HG03457 (cell line): ENCODE results near the gene PRR23E.

Source experiments
- ATAC-seq: cut with Tn5 transposase; IDR thresholded peaks from one replicate; pipeline ENCODE4 v1.9.1; 2021; ENCODE audit warnings: moderate number of reproducible peaks; ENCODE audit not compliant: unreplicated experiment

PRR23E gene

DNA sequence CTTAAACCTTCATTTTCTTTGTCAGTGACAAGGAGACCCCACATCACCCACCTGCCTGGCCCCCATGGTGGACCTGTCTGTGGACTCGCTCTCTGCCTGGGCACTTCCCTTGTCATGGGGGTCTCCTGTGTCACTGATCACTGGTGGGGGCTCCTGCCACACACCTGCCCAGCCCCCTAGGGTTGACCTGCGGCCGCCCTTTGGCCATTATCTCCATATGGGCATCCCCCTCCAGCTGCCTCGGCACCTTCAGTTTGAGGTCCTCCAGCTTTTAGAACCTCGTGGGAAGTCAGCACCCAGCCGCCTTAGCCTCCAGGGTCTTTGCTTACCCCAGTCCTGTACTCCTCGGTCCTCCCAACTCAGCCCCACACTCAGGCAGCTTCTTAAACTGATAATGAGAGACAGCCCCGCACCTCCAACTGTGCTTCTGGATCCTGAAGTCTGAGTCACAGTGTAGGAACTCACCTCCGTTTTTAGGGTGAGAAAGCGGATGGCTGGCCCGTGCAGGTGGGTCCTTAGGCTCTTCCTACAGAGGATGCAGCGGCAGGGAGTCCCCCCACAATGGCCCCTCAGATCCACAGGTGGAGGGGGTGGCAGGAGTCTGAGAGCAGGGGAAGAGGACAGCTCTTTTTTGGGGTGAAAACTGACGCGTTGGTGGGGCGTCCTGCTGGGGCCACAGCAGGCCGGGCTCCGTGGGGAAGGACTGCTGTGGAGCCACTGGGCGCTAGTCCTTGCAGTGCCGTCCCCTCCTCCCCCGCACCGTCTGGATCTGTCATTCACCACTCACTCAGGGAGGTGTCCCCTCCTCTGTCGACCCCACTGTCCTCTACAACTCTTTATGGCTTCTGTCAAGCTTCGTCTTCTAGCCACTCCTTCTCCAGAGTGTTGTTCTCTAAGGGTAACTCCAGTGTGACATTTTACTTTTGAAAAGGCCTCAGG lies 8.7 kb upstream of the PRR23E start:
- ATAC-seq, result no peak

DNA sequence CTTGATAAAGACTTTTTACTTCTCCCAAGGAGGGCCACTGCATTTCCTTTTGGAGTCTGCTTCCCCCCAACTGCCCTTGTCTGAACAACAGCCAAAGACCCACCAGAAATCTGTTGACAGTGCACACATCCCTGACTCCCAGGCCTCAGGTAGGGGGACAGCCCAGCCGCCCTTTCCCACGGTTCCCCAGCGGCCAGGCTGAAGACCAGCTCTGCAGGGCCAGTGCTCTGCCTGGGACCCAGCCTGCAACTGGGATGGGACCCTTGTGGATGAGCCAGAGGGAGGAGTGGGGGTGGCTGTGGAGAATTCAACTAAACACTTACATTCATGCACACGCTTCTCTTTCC lies 8.1 kb upstream of the PRR23E start:
- ATAC-seq, result no peak

DNA sequence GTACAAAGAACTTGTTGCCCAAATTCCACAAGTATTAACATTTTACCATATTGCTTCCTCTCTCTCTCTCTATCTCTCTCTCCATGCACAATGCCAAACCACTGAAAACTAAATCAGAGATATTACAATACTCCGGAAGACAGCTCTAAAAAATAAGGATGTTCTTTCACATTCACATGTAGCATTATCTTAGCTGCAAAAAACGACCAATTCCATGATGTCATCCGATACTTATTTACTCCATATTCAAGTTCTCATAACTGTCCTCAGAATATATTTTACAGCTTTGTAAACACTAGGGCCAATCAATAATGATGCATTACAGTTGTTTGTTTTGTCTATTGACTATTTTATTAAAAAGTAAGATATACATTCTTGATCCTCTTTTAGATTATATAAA lies 7.7 kb upstream of the PRR23E start:
- ATAC-seq, result no peak

DNA sequence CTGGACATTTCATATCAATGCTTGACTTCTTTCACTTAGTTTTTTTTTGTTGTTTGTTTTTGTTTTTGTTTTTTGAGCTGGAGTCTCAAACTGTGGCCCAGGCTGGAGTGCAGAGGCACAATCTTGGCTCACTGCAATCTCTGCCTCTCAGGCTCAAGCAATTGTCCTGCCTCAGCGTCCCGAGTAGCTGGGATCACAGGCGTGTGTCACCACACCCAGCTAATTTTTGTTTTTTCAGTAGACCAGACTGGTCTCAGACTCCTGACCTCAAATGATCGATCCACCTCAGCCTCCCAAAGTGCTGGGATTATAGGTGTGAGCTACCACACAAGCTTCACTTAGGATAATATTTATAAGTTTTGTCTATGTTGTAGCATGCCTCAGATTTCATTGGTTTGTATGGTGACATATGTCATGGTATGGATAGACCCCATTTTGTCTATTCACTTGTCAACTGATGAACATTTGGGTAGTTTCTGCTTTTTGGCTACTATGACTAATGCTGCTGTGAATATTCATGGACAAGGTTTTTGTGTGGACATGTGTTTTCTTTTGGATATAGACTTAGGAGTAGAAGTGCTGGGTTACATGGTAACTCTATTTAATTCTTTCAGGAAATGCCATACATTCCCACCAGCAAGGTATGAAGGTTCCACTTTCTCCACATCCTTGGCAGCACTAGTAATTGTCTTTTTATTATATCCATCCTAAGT lies 6.8 kb upstream of the PRR23E start:
- ATAC-seq, result no peak

DNA sequence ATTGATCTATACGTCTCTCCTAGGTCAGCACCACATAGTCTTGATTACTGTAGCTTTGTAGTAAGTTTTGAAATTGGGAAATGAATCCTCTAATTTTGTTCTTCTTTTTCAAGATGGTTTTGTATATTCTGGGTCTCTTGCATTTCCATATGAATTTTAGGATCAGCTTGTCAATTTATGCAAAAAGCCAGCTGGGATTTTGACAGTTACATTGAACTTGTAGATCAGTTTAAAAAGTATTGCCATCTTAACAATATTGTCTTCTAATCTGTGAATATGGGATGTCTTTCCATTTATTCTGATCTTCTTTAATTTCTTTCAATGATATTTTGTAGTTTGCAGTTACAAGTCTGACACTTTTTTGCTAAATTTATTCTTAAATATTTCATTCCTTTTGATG lies 5.6 kb upstream of the PRR23E start:
- ATAC-seq, result no peak

DNA sequence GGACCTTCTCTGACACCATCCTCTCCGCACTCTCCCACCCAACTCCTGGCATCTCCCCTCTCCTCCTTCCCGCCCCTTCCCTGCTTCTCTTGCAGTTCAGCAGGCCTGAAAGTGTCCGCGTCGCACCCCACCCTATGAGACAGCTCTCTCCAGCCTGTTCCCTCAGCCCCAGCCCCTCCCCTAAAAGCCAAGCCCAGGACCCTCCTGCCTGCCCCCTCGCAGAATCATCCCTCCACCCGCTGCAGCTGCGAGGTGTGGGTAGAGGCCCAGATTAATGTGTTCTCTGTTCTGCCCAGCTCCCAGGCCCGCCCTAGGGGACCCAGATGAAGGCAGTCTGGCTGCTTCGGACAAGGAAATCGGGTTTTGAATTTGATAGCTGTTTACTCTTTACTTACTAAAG lies 410 bp downstream of the PRR23E start:
- ATAC-seq, result no peak

DNA sequence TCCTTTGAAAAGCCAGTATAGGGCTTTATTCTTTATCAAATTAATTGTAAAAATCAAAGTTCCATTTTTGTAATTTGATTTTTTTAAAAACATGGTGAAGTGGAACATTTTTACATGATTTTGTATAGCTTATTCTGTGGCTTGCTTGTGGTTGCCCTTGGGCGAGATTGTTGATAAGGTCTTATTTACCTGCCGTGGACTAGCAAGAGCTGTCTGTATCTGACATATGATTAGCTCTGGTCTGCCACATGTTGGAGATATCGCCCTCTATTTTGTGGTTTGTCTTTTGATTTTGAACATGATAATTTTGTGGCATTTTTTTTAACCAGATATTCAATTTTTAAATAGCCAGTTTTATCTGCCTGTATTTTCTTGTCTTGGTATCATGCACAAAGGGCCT lies 844 bp downstream of the PRR23E start:
- no peak for ATAC-seq

DNA sequence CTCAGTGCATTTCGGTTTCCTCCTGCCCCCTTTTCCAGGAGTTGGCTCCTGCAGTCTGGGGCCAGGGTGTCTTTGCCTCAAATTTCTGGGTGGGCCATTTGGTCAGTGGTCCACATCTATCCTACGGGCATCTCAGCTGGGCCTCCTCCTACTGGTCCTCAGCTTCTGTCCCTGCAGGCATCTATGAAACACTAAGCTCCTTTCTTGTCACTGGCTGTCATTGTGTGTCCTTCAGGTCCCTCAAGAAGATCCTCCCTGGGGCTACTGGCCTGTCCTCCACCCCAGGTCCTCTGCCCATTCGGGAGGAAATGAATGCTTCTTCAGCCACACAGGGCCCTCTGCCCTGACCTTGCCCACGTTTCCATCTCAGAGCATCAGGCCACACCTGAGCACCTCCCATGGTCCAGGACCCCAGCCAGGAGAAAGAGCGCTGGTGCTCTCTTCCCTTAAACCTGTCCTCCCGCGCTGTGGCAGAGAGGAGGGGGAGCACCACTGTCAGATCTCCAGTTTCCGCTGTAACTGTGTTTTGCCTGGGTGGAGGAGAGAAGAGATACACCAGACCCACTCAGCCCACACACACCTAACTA lies 1.8 kb downstream of the PRR23E start:
- ATAC-seq, result no peak

DNA sequence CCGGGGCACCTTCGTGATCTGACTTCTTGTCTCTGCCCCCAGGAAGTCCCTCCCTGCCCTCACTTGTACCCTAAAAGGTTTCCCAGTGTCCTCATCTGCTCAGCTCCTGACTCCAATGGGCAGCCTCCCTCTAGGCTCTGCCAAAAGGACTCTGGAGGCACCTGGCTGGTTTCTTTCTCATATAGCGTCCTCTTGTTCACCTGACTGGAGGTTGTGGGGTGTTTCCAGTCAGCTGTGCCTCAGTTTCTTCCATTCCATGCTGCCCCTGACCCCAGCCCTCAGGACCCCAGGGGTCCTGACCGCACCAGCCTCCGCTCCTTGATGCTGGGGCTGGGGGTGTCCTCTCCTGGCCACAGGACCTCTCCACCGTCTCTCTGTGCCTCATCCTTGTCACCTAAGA lies 2.5 kb downstream of the PRR23E start:
- ATAC-seq, result no peak

DNA sequence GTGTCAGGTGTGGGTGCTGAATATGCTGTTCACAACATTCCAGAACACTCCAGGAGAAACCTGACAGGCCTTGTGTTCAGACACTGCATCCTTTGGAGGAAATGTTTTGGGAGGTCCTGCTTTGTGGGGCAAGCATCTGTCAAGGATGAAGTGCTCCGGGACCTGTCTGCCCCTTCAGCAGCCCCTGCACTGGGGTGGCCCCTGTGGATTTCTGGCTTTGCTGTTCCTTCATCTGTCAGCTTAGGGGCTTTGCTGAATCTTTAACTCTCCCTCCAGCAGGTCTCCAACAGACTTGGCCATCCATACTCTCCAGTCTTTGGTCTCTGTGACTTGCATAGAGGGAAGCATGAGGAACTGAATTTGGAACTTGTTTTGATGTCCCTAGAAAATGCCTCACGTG lies 3.1 kb downstream of the PRR23E start:
- no peak for ATAC-seq

DNA sequence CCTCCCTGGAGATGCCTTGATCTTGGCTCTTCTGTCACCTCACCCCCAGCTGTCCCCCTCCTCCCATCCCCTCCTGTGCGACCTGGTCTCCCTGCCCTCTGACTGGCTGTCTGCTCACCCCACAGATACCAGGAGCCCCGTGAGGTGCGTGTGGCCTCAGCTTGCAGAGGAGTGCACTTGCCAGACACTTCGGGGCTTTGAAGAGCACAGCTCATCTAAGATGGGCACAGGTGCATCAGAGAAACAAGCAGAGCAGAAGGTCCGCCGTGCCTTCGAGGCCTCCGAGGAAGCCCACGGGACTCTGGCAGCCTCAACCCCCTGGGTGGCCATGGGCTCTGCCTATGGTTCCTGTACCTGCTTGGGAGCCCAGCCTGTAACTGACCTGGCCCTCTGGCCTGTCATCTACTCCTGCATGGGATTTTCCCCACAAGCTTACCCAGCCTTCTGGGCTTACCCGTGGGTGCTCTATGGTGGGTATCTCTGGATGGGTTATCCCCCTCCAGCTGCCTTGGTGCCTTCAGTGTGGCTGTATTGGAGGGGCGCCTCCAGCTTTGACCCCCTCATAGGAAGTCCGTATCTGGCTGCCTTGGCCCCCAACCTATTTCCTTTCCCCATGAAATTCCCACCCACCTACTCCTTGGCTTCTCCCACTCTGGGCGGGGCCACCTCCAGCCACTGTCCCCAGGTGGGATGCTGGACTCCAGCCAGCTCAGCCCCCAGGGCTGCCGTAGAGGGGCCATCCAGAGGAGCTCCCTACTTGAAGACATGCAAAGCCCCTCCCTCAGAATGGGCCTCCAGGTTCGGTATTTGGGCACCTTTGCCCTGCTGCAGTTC lies 3.8 kb downstream of the PRR23E start:
- ATAC-seq, result no peak

DNA sequence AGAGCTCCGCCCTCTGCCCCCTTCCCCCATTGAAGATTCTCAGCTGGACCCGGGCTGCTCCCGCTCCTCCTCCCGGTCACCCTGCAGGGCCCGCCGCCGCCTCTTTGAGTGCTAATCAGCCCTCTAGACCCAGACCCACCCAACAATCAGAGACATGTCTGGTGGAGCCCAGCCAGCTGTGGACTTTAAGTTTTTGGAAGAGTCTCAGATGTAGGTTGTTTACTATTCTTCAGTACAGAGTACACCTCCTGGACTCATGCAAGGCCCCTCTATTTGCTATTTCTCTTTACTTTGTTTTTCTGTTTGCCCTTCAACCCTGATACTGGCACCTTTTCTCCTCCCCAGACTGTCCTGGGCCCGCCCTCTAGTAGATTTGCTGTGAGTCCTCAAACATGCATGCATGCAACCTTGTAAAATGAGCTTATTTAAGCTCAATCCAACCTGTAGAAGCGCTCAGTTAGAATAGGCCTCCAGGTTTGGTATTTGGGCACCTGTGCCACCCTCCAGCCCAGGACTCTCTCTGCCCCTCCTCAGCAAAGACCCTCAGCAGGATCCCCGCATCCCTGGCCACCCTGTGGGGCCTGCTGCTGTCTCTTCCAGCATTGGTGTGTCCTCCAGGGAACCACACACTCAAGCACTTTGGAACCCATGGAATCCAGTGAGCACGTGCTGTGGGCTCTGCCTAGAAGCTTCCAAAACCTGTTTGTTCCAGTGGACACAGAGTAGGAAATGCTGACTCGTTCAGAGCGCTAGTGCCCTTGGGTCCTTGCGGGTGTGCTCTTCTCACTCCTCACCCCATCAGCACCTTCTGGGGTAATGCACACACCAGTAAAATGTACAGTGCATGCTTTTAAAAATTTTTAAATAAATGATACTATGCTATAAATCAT lies 4.6 kb downstream of the PRR23E start:
- no peak for ATAC-seq

DNA sequence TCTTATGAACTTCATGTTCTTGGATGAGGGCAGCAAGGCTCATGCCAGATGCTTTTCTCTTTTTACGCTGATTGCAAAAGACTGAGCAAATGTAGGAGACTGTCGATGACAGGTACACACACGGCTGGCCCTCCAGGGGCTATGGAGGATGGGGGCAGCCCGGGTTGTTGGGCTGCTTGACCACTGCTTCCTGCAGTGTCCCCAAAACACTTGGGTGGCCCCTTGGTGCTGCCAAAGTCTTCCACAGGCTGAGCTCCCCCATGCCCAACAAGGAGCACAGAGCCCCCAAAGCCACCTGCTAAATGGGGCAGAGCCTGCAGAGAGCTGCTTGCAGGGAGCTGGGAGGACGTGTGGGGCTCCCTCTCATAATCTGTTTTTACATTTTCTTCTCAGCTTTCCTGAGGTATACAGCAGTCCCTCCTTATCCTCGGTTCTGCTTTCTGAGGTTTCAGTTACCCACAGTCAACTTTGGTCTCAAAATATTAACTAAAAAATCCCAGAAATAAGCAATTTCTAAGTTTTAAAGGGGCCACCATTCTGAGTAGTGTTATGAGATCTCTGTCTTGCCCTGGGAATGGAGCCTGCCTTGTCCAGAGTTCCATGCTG lies 7.3 kb downstream of the PRR23E start:
- ATAC-seq, result no peak

DNA sequence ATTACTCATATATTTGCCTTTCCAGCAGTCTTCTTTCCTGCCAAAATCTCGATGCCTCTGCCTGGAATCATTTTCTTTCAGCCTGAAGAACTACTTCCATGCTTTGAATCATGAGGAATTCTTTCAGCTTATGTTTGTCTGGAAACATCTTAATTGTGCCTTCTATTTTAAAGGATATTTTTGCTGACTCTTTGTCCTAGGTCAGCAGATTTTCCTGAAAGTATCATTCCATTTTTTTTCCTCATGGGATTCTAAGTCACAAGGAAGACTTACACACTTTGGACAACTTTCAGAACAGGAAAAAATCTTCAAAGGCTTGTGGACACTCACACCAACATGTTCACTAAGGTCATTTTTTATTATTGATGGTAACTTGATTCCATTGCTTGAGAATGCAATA lies 10.1 kb downstream of the PRR23E start:
- no peak for ATAC-seq

DNA sequence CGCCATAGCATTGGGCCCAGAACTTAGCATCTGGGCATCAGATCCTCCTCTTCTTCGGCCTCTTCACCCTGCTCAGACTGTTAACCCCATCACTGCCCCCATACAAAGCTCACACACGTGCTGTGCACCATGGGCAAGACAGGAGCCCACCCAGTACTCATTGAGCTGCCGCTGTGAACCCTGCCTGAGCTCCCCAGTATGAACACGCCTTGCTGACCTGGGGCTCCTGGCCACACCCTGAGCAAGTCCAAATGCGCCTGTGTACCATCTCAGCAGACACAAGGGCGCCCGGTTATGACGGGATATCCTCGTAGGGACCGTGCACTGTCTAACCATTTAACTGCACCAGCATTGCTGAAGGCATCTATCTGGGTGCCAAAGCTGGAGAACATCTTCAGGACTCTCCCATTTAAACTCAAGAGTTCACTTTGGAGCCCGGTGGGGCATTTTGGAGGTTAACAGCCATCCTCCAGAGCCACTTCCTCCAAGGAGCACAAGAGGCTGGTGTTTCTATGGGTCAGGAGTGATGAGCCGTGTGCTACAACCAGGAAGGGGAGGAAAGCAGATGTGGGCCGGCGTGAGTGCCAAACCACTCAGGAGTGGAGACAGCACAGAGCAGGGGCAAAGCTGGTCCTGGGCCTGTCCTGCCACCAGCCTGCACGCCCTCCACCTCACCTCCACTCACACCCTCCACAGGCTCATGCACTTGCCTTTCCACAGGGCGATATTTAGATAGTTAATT lies 12.1 kb downstream of the PRR23E start:
- no peak for ATAC-seq

DNA sequence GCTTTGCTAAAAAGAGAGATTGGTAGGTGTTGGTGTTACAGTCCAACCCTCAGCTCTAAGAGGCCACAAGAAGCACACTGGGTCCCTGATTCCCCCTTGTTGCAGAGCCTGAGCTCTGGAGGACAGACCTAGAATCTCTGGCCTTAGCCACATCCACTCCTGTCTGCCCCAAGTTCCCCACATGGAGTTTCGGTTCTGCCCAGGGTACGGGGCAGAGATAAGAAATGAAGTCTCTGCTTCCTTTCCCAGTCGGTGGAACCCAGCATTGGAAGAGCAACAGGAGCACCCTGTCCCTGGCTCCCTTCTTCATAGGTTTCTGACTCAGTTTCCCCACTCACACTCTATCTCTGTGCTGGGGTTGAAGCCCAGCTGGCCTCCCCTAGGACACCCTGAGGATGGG lies 13.2 kb downstream of the PRR23E start:
- ATAC-seq, result no peak

DNA sequence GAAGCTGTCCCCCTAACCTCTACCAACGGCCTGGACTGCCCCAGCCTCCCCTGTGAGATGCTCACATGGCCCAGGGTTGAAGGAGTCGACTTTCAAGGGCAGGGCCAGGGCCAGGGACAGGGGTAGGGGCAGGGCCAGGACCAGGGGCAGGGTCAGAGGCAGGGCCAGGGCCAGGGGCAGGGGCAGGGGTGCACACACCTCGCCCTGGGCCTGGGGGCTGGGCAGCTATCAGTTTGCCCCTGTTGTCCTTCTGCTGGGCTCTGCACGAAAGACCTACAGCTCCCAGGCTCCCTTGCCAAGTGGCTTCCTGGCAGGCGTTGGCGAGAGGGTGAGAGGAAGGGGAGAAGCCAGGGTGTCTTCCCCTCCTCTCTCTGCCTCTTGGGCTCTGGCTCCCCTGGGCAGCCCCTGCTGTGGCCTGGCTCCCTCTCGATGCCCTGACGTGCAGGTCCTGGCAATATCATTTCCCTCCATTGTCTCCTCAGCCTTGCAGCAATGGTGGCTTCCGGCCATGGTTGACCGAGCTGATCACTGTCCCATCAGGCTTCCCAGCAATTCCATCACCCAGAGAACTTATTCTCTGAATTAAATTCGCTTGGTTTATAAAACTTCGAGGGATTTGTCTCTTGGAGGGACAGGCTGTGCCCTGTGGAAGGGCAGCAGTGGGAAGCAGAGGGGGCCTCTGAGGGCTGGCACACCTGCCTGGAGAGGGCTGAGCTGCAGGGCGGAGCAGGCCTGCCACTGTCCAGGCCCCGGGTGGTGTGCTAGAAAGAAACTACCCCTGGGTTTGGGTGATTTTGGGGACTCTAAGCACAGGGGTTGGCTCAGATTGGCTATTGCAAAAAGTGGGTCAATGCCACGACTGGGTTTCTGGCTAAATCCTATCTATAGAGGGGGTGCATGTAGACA lies 13.9 kb downstream of the PRR23E start:
- ATAC-seq, result no peak
